Nephron progenitor cell (in vitro differentiated cells): ENCODE results near the gene KRTAP20-3.

ENCODE experiments used
- DNase-seq: peaks from one replicate; pipeline ENCODE4 v3.0.0; 2021
- H3K27ac Mint-ChIP-seq: 2 replicates; pipeline ENCODE4 v1.8.0; 2021; ENCODE audit warnings: mild to moderate bottlenecking, moderate library complexity, mixed read lengths
- H3K27me3 Mint-ChIP-seq: 2 replicates; pipeline ENCODE4 v1.8.0; 2021; ENCODE audit warnings: mild to moderate bottlenecking, low read depth, mixed read lengths; ENCODE audit not compliant: poor library complexity
- H3K36me3 Mint-ChIP-seq: 2 replicates; pipeline ENCODE4 v1.8.0; 2021; ENCODE audit warnings: low read depth, mixed read lengths
- H3K4me1 Mint-ChIP-seq: 2 replicates; pipeline ENCODE4 v1.8.0; 2021; ENCODE audit warnings: mixed read lengths
- H3K4me3 Mint-ChIP-seq: 2 replicates; pipeline ENCODE4 v1.8.0; 2021; ENCODE audit warnings: mild to moderate bottlenecking, moderate library complexity, mixed read lengths
- H3K9me3 Mint-ChIP-seq: 2 replicates; pipeline ENCODE4 v1.8.0; 2021; ENCODE audit warnings: mild to moderate bottlenecking, moderate library complexity, mixed read lengths
- TF ChIP-seq, protein P1 (sequence below): fragments of 200-600 bp; sonication (generic); IDR thresholded peaks from 2 replicates; pipeline ENCODE4 v1.5.0; 2021; ENCODE audit warnings: antibody characterized with exemption

The KRTAP20-3 gene

DNA sequence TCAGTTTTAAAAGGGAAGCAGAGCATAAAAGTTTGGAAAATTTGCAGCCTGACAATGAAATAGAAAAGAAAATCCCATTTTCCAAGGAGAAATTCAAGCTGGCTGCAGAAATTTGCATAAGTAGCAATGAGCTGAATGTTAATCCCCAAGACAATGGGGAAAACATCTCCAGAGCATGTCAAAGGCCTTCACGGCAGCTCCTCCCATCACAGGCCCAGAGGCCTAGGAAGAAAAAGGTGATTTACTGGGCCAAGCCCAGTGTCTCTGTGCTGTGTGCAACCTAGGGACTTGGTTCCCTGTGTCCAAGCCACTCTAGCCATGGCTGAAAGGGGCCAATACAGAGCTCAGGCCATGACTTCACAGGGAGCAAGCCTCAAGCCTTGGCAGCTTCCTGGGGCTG lies 26.1 kb downstream of the KRTAP20-3 start:
- DNase-seq = no peak
- Mint-ChIP-seq H3K27me3 (no peaks in the 10 kb centered on the region), H3K4me1 (no peaks in the 10 kb centered on the region), H3K4me3 (no peak overlapping the region), H3K9me3 (peaks cover 31% of the 10 kb centered on the region), H3K36me3 (peaks cover 13% of the 10 kb centered on the region), H3K27ac (no peak overlapping the region)
- TF ChIP-seq, protein P1, sequence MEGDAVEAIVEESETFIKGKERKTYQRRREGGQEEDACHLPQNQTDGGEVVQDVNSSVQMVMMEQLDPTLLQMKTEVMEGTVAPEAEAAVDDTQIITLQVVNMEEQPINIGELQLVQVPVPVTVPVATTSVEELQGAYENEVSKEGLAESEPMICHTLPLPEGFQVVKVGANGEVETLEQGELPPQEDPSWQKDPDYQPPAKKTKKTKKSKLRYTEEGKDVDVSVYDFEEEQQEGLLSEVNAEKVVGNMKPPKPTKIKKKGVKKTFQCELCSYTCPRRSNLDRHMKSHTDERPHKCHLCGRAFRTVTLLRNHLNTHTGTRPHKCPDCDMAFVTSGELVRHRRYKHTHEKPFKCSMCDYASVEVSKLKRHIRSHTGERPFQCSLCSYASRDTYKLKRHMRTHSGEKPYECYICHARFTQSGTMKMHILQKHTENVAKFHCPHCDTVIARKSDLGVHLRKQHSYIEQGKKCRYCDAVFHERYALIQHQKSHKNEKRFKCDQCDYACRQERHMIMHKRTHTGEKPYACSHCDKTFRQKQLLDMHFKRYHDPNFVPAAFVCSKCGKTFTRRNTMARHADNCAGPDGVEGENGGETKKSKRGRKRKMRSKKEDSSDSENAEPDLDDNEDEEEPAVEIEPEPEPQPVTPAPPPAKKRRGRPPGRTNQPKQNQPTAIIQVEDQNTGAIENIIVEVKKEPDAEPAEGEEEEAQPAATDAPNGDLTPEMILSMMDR = no peak

DNA sequence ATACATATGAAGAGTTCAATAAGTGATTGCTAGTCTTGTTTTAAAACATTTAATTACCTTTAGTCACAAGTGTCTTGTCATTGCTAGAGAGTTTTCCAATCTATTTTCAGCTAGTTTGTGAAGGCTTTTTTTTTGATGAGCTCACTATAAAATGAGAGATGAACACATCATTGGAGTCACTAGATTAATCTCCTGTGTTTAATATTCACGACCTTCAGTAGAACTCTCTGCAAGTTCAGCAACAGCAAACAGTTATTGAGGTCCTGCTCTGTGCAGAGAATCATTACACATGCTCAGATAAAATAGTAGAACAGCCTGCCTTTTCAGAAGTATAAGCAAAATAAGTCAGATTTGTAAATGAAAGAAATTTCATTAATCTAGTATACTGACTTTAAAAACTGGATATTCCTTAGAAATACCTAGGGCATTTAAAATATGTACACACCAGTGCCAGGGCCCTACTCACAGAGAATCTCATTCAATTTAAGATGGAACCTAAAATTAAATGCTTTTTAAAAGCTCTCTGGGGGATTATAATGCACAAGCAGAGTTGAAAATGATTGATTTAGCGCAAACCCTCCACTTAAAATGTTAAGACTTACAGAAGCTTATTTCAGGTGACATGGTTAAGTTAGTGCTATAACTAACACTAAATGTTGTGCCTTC lies 30.5 kb downstream of the KRTAP20-3 start:
- peaks cover 49% of the 10 kb centered on the region for H3K9me3 Mint-ChIP-seq
- no peaks in the 10 kb centered on the region for H3K27me3 Mint-ChIP-seq
- H3K36me3 Mint-ChIP-seq = peaks cover 13% of the 10 kb centered on the region
- no peaks in the 10 kb centered on the region for H3K4me1 Mint-ChIP-seq
- TF ChIP-seq, protein P1 = no peak
- no peak overlapping the region for H3K27ac Mint-ChIP-seq
- H3K4me3 Mint-ChIP-seq = no peak overlapping the region
- DNase-seq = no peak

DNA sequence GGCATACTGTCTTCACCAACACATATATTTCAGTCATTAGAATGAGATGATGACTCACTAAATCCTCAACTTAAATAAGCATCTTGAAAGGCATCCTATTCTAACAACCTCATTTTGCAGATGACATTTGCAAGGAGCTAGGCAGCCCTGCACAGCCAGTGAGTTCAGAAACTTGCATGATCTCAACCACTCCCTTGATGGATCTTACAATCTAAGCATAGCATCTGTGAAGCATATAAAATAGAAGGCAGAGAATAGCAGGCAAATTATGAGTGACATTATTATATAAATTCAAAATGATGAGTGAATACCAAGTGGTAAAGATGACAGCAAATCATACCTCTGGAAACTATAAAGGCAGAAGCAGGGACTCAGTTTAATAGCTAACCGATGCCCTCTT lies 31.6 kb downstream of the KRTAP20-3 start:
- H3K4me3 Mint-ChIP-seq = no peak overlapping the region
- no peak overlapping the region for H3K27ac Mint-ChIP-seq
- no peak for DNase-seq
- TF ChIP-seq, protein P1 = no peak
- peaks cover 13% of the 10 kb centered on the region for H3K36me3 Mint-ChIP-seq
- no peaks in the 10 kb centered on the region for H3K4me1 Mint-ChIP-seq
- peaks cover 46% of the 10 kb centered on the region for H3K9me3 Mint-ChIP-seq
- H3K27me3 Mint-ChIP-seq = no peaks in the 10 kb centered on the region

DNA sequence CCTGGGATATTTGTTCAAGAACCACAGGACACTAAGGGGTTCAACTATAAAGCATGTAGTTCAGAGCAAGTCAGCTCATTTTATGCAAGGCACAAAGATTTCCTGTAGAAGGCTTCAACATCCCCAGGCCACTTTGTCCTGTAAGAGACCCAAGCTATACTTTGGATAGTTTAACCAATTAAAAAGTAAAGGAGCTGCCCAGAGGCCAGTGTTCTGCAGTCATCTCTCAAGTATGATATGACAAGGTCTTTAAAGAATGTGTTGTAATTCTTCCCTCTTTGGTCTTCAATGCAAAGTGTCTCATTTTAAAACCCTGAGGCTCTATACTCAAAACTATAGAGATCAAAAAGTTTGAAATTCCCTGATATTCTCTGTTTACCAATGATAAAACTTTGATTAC lies 34.1 kb downstream of the KRTAP20-3 start:
- DNase-seq = no peak
- peaks cover 4% of the 10 kb centered on the region for H3K27me3 Mint-ChIP-seq
- no peaks in the 10 kb centered on the region for H3K4me1 Mint-ChIP-seq
- TF ChIP-seq, protein P1 = no peak
- H3K4me3 Mint-ChIP-seq = no peak overlapping the region
- H3K36me3 Mint-ChIP-seq = no peaks in the 10 kb centered on the region
- peaks cover 23% of the 10 kb centered on the region for H3K9me3 Mint-ChIP-seq
- H3K27ac Mint-ChIP-seq = no peak overlapping the region

DNA sequence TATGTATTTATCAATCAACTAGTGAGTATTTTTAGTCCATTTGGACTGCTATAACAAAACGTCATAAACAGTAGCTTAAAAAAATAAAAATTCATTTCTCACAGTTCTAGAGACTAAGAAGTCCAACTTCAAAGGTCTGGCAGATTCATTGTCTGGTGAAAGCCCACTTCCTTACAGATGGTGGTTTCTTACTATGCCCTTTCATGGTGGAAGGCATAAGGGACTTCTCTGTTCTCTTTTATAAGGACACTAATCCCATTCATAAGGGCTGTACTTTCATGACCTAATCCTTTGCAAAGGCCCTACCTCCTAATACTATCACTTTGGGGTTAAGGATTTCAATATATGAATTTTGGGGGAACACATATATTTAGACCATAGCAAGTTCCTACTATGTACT lies 37.9 kb downstream of the KRTAP20-3 start:
- TF ChIP-seq, protein P1 = no peak
- H3K36me3 Mint-ChIP-seq = no peaks in the 10 kb centered on the region
- DNase-seq = no peak

DNA sequence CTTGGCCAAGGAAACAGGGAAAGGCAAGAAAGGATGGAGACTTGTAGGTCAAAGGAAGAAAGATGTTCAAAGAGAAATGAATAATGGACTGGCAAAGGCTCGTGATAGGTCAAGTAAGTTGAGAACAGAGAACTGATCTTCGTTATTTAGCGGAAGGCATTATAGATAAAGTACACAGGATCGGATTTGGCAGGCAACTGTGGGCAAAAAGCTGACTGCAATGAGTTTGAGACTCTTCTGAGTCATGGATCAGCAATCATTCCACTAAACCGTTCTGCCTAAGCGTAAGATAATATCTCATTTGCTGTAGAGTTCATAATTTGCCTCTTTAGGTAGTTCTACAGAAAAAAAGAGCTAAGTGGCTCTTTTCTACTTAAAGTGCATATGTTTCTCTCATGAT lies 41.8 kb downstream of the KRTAP20-3 start:
- H3K4me3 Mint-ChIP-seq = no peak overlapping the region
- peaks cover 7% of the 10 kb centered on the region for H3K27me3 Mint-ChIP-seq
- DNase-seq = no peak
- no peaks in the 10 kb centered on the region for H3K36me3 Mint-ChIP-seq
- peak overlapping the region; percentile 40 for H3K27ac Mint-ChIP-seq
- TF ChIP-seq, protein P1 = no peak
- peaks cover 15% of the 10 kb centered on the region for H3K4me1 Mint-ChIP-seq
- peaks cover 11% of the 10 kb centered on the region for H3K9me3 Mint-ChIP-seq

More for the DNA sequence above, 37.9 kb downstream of the KRTAP20-3 start:
- Mint-ChIP-seq H3K27ac (no peak overlapping the region), H3K4me3 (no peak overlapping the region), H3K27me3 (peaks cover 4% of the 10 kb centered on the region), H3K4me1 (peaks cover 8% of the 10 kb centered on the region), H3K9me3 (peaks cover 27% of the 10 kb centered on the region)
